NB4 (cell line): ENCODE measurements around the gene SSNA1.

Experiments used
- DNase-seq: peaks from one replicate; pipeline ENCODE4 v3.0.0; 2010; ENCODE audit warnings: low read depth
- H3K4me3 ChIP-seq: one replicate; pipeline ENCODE4 v1.5.1; 2011; ENCODE audit warnings: mild to moderate bottlenecking, low read depth, low read length, moderate library complexity
- CTCF ChIP-seq: IDR thresholded peaks from one replicate; pipeline ENCODE4 v1.5.1; 2012; ENCODE audit warnings: low read depth, low read length
- MYC ChIP-seq: IDR thresholded peaks from 2 replicates; pipeline ENCODE4 v1.6.1; 2011; ENCODE audit warnings: low read depth, low read length
- POLR2A ChIP-seq: IDR thresholded peaks from 2 replicates; pipeline ENCODE4 v1.6.1; 2011; ENCODE audit warnings: mild to moderate bottlenecking; ENCODE audit not compliant: insufficient read length; ENCODE audit errors: extremely low read depth
- TF ChIP-seq, protein P1 (sequence below): IDR thresholded peaks from 2 replicates; pipeline ENCODE4 v1.6.1; 2011; ENCODE audit warnings: low read depth, low read length

Gene SSNA1

GRCh38 chr9:137232510-137232909 lies 44.0 kb downstream of the SSNA1 start:
- H3K4me3 ChIP-seq: no peak overlapping the region
- no peak for DNase-seq
- no peak for TF ChIP-seq MYC
- no peak for TF ChIP-seq CTCF

DNA sequence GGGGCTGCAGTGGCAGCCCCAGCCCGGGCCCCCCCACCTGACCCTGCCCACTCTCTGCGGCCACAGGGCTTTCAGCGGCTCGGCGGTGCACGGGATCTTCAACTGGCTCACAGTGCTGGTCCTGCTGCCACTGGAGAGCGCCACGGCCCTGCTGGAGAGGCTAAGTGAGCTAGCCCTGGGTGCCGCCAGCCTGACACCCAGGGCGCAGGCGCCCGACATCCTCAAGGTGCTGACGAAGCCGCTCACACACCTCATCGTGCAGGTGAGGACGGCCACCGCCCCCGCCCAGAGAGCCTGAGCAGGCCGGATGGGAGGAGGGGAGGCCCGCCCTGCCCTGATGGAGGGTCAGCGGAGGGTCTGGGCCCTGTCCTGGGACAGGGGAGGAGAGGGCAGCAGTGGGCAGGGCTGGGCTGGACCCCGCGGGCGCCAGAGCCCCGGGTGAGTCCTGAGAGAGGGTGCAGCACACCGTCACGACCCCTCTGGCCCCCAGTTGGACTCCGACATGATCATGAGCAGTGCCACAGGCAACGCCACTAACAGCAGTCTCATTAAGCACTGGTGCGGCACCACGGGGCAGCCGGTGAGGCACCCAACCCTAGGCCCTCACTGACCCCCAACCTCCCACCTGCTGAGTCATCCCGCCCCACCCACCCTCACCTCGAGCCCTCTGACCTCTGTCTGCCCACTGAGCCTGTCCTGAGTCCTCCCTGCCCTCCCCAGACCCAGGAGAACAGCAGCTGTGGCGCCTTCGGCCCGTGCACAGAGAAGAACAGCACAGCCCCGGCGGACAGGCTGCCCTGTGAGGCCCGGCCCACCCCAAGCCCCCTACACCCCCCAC lies 44.9 kb downstream of the SSNA1 start:
- TF ChIP-seq POLR2A (no peak), MYC (no peak), CTCF (no peak)
- TF ChIP-seq, protein P1, sequence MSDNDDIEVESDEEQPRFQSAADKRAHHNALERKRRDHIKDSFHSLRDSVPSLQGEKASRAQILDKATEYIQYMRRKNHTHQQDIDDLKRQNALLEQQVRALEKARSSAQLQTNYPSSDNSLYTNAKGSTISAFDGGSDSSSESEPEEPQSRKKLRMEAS: no peak
- no peak for DNase-seq
- no peak overlapping the region for H3K4me3 ChIP-seq

GRCh38 chr9:137234055-137234697 lies 45.7 kb downstream of the SSNA1 start:
- DNase-seq: peak; percentile 70
- no peak overlapping the region for H3K4me3 ChIP-seq
- no peak for TF ChIP-seq POLR2A
- TF ChIP-seq, protein P1: peak; percentile 41; the same call in 1 of the 2 replicates

GRCh38 chr9:137234758-137235423 lies 46.4 kb downstream of the SSNA1 start:
- TF ChIP-seq, protein P1: no peak
- TF ChIP-seq CTCF: no peak
- peak; percentile 87 for DNase-seq
- no peak overlapping the region for H3K4me3 ChIP-seq

- TF ChIP-seq, protein P1: no peak
- TF ChIP-seq CTCF: no peak
- TF ChIP-seq MYC: no peak
- no peak for TF ChIP-seq POLR2A
Observed at GRCh38 chr9:137235424-137236237, 47.2 kb downstream of the SSNA1 start.

More at GRCh38 chr9:137235424-137236237, 47.2 kb downstream of the SSNA1 start:
- no peak overlapping the region for H3K4me3 ChIP-seq
- DNase-seq: no peak
